ENCODE data around the gene RXRB. TPM values are rescaled to one million over a fixed set of nuclear protein-coding genes. Genes with fewer than 3 reads are reported as not detected.

Gene RXRB
- total and polyA plus RNA-seq, 2 donors (not counting 3 experiments of a cell fraction or from before 2014, with no cell fraction given): 43.4 to 44.4 TPM

- H3K36me3 ChIP-seq (ENCODE audit: control insufficient read depth in 2 of 2, extremely low read depth in 1 of 2, insufficient read depth in 2 of 2, low read length in 2 of 2): peaks cover 0 to 26% of the 10 kb centered on the region in 2 experiments
- ChIA-PET CTCF (no interaction called here), POLR2A (no interaction called here)
- intact Hi-C loops (cut with micrococcal nuclease): no loop called here
- no peak overlapping the region for H2AFZ ChIP-seq (ENCODE audit: low read depth, low read length)
- H3K9ac ChIP-seq (replicated peaks; ENCODE audit: extremely low read depth, insufficient read depth, low read length): no peak overlapping the region
- no peak overlapping the region for H3K4me2 ChIP-seq (ENCODE audit: insufficient read depth, low read length)
- no peak for FAIRE-seq
- TF ChIP-seq EZH2 (IDR thresholded peaks at IDR 0.05; ENCODE audit: borderline replicate concordance, low read depth, low read length, severe bottlenecking) (no peak), POLR2AphosphoS5 (IDR thresholded peaks at IDR 0.05; ENCODE audit: insufficient read depth, low read depth, low read length) (no peak), MYC (IDR thresholded peaks at IDR 0.05; ENCODE audit: low read depth, low read length) (no peak), MAX (IDR thresholded peaks at IDR 0.05; ENCODE audit: insufficient read depth, insufficient read length) (no peak), POLR2A (IDR thresholded peaks at IDR 0.05; ENCODE audit: low read depth, low read length) (no peak), GATA2 (IDR thresholded peaks at IDR 0.05; ENCODE audit: insufficient read depth, insufficient read length, low read depth, low read length) (no peak), JUN (IDR thresholded peaks at IDR 0.05; ENCODE audit: borderline replicate concordance, insufficient read depth, insufficient read length, low read depth) (no peak), CTCF (IDR thresholded peaks at IDR 0.05; ENCODE audit: extremely low read depth in 1 of 2, insufficient read depth in 1 of 2, low read depth in 1 of 2, low read length in 2 of 2) (no peak), FOS (IDR thresholded peaks at IDR 0.05; ENCODE audit: borderline replicate concordance, insufficient read depth, low read length) (no peak)
- H4K20me1 ChIP-seq (replicated peaks; ENCODE audit: control insufficient read depth, extremely low read depth, insufficient read depth, low read length): no peaks in the 10 kb centered on the region
- no TSS peak for BruUV-seq (replicated peaks)
- no peak overlapping the region for H3K4me3 ChIP-seq (replicated peaks in 1 of 3; ENCODE audit: insufficient read depth in 1 of 3, low read depth in 1 of 3, low read length in 3 of 3)
- H3K27me3 ChIP-seq (ENCODE audit: control insufficient read depth in 2 of 2, insufficient read depth in 2 of 2, low read length in 2 of 2): peaks cover 21 to 26% of the 10 kb centered on the region in 2 experiments
- dilution Hi-C loops (cut with MboI; ENCODE audit: extremely low pct_ligation_motif_present, low sequenced_read_pairs): no loop called here
- no peaks in the 10 kb centered on the region for H3K9me1 ChIP-seq (replicated peaks; ENCODE audit: control insufficient read depth, extremely low read depth, insufficient read depth, low read length)
- H3K79me2 ChIP-seq (ENCODE audit: control insufficient read depth, insufficient read depth, low read length): no peaks in the 10 kb centered on the region
- peaks cover 6% of the 10 kb centered on the region for H3K4me1 ChIP-seq (ENCODE audit: control insufficient read depth, extremely low read depth, insufficient read depth, low read length)
- DNase-seq (ENCODE audit: low read depth, low spot score): no peak
- H3K27ac ChIP-seq (ENCODE audit: insufficient read depth, low read depth, low read length): no peak overlapping the region
- no peaks in the 10 kb centered on the region for H3K9me3 ChIP-seq (replicated peaks; ENCODE audit: control insufficient read depth, insufficient read depth, low read length)
Measured at GRCh38 chr6:33191383-33192104, 8.9 kb downstream of the RXRB start.
